PC-9 (cell line): ENCODE results near the gene GCK. TPM values are rescaled to one million over a fixed set of nuclear protein-coding genes. Genes with fewer than 3 reads are reported as not detected.

Experiments used
- BruUV-seq: library from RNA; stranded (reverse); fragments of 400-500 nt; replicated peaks from 2 replicates; lab custom pipeline; 2021; lab: Mats Ljungman, UMichigan
- CTCF ChIA-PET: fragments of 300-600 bp; sonication (Branson Sonifier 250); formaldehyde crosslinking; loops from one replicate; lab custom pipeline; 2022; ENCODE audit warnings: antibody characterized with exemption; lab: Charles Lee
- POLR2A ChIA-PET: fragments of 300-600 bp; sonication (Branson Sonifier 250); formaldehyde crosslinking; loops from one replicate; lab custom pipeline; 2022; ENCODE audit warnings: antibody characterized with exemption; ENCODE audit not compliant: unreplicated experiment; lab: Charles Lee
- DNase-seq, 2 experiments: peaks; one replicate each; pipeline versions ENCODE4 v3.0.0 to v3.0.0-alpha.2; 2015 to 2022; ENCODE audit warnings: mixed read lengths in 1 of 2
- H2AFZ ChIP-seq: fragments of 200-600 bp; sonication (generic); 2 replicates; pipeline ENCODE4 v1.8.1; 2017; ENCODE audit warnings: antibody characterized with exemption
- H3F3A ChIP-seq: fragments of 200-600 bp; sonication (generic); 2 replicates; pipeline ENCODE4 v1.8.1; 2017; ENCODE audit warnings: antibody characterized with exemption, mild to moderate bottlenecking, low read depth; ENCODE audit not compliant: insufficient read depth
- H3K27ac ChIP-seq: fragments of 200-600 bp; sonication (generic); 2 replicates; pipeline ENCODE4 v1.6.1; 2016; ENCODE audit warnings: mixed run types
- H3K27me3 ChIP-seq: fragments of 200-600 bp; sonication (generic); 2 replicates; pipeline ENCODE4 v1.6.1; 2016; ENCODE audit warnings: low read depth, mixed run types; ENCODE audit not compliant: insufficient read depth
- H3K36me3 ChIP-seq: fragments of 200-600 bp; sonication (generic); 2 replicates; pipeline ENCODE4 v1.6.1; 2016; ENCODE audit warnings: low read depth, mixed run types
- H3K4me1 ChIP-seq: fragments of 200-600 bp; sonication (generic); replicated peaks from 2 replicates; pipeline ENCODE4 v1.6.1; 2016; ENCODE audit warnings: mixed run types; ENCODE audit not compliant: insufficient read depth
- H3K4me2 ChIP-seq: fragments of 200-600 bp; sonication (generic); 2 replicates; pipeline ENCODE4 v1.6.1; 2017; ENCODE audit warnings: mixed run types
- H3K4me3 ChIP-seq: fragments of 200-600 bp; sonication (generic); 2 replicates; pipeline ENCODE4 v1.6.1; 2016; ENCODE audit warnings: mixed run types
- H3K79me2 ChIP-seq: fragments of 200-600 bp; sonication (generic); 2 replicates; pipeline ENCODE4 v1.6.1; 2017; ENCODE audit warnings: low read depth, mixed run types
- H3K9me2 ChIP-seq: fragments of 200-600 bp; sonication (generic); 2 replicates; pipeline ENCODE4 v1.8.1; 2017; ENCODE audit warnings: mild to moderate bottlenecking; ENCODE audit not compliant: insufficient read depth
- H3K9me3 ChIP-seq: fragments of 200-600 bp; sonication (generic); 2 replicates; pipeline ENCODE4 v1.8.1; 2016; ENCODE audit warnings: low read depth; ENCODE audit not compliant: insufficient read depth
- H4K20me1 ChIP-seq: fragments of 200-600 bp; sonication (generic); 2 replicates; pipeline ENCODE4 v1.8.1; 2017; ENCODE audit not compliant: insufficient read depth
- CTCF ChIP-seq: fragments of 200-600 bp; sonication (generic); conservative IDR thresholded peaks from 2 replicates; pipeline ENCODE4 v1.6.1; 2017; ENCODE audit warnings: mixed run types, antibody characterized with exemption, mild to moderate bottlenecking, moderate library complexity
- EZH2 ChIP-seq: fragments of 200-600 bp; sonication (generic); IDR thresholded peaks from 2 replicates; pipeline ENCODE4 v1.8.0; 2017; ENCODE audit warnings: antibody characterized with exemption, low read depth
- intact Hi-C: fragments of 100-400 bp; cut with micrococcal nuclease; formaldehyde crosslinking; loops from one replicate; pipeline ENCODE4 v1.10.0; 2022; ENCODE audit not compliant: unreplicated experiment
- total RNA-seq: library from RNA; stranded (reverse); gene quantifications from 2 replicates; pipeline ENCODE4 v1.2.3, GENCODE V29; 2021

GCK gene
- total RNA-seq, 1 experiment from 2014 or later = not detected

- ChIA-PET POLR2A (no interaction called here), CTCF (no interaction called here)
- H3K36me3 ChIP-seq = no peaks in the 10 kb centered on the region
- intact Hi-C loops = no loop called here
- no peaks in the 10 kb centered on the region for H3K9me3 ChIP-seq
- no peaks in the 10 kb centered on the region for H3K27me3 ChIP-seq
- no peak for DNase-seq
- H2AFZ ChIP-seq = no peak overlapping the region
- TF ChIP-seq CTCF = no peak
- H3K27ac ChIP-seq = no peak overlapping the region
- H3K9me2 ChIP-seq = no peaks in the 10 kb centered on the region
- no peak overlapping the region for H3K4me3 ChIP-seq
- no peak overlapping the region for H3K4me2 ChIP-seq
- H3F3A ChIP-seq = peaks cover 6% of the 10 kb centered on the region; the same call in 1 of the 2 replicates
- no peaks in the 10 kb centered on the region for H3K79me2 ChIP-seq
- H3K4me1 ChIP-seq = peaks cover 12% of the 10 kb centered on the region
- H4K20me1 ChIP-seq = no peaks in the 10 kb centered on the region
- BruUV-seq = no TSS peak
These were observed 994 bp upstream of the GCK start for GRCh38 chr7:44189993-44190872.

GRCh38 chr7:44188480-44189225, 586 bp downstream of the GCK start:
- no peak overlapping the region for H3K27ac ChIP-seq
- H3K79me2 ChIP-seq = no peaks in the 10 kb centered on the region
- ChIA-PET POLR2A (no interaction called here), CTCF (no interaction called here)
- no peak overlapping the region for H3K4me3 ChIP-seq
- H3K4me1 ChIP-seq = peaks cover 26% of the 10 kb centered on the region
- no peak overlapping the region for H3K4me2 ChIP-seq
- H3F3A ChIP-seq = peaks cover 19% of the 10 kb centered on the region; the same call in 1 of the 2 replicates
- no peak for DNase-seq
- no peaks in the 10 kb centered on the region for H3K27me3 ChIP-seq
- no peak overlapping the region for H2AFZ ChIP-seq
- H3K9me2 ChIP-seq = no peaks in the 10 kb centered on the region
- no peaks in the 10 kb centered on the region for H3K36me3 ChIP-seq
- no peaks in the 10 kb centered on the region for H3K9me3 ChIP-seq
- intact Hi-C loops = no loop called here
- TF ChIP-seq EZH2 (no peak), CTCF (no peak)
- BruUV-seq = no TSS peak
- no peaks in the 10 kb centered on the region for H4K20me1 ChIP-seq

GRCh38 chr7:44187636-44188416, 1.4 kb downstream of the GCK start:
- no peak overlapping the region for H3K27ac ChIP-seq
- H3F3A ChIP-seq = peaks cover 19% of the 10 kb centered on the region; the same call in 1 of the 2 replicates
- H3K36me3 ChIP-seq = no peaks in the 10 kb centered on the region
- H3K4me3 ChIP-seq = no peak overlapping the region
- intact Hi-C loops = no loop called here
- peaks cover 29% of the 10 kb centered on the region for H3K4me1 ChIP-seq
- H3K79me2 ChIP-seq = no peaks in the 10 kb centered on the region
- no peak for DNase-seq
- H4K20me1 ChIP-seq = no peaks in the 10 kb centered on the region
- no peaks in the 10 kb centered on the region for H3K27me3 ChIP-seq
- BruUV-seq = no TSS peak
- H3K4me2 ChIP-seq = no peak overlapping the region
- no peak for TF ChIP-seq EZH2
- TF ChIP-seq CTCF = no peak
- CTCF ChIA-PET = no interaction called here
- no peaks in the 10 kb centered on the region for H3K9me2 ChIP-seq
- H3K9me3 ChIP-seq = peaks cover under 1% of the 10 kb centered on the region; the same call in 1 of the 2 replicates
- POLR2A ChIA-PET = no interaction called here
- H2AFZ ChIP-seq = no peak overlapping the region
